Activated naive CD8-positive, alpha-beta T cell treated with anti-CD3 and anti-CD28 coated beads, Interleukin-2, amount 50 U/mL, for 16 hours (primary cell): ENCODE measurements around the gene ARSI.

Source experiments
- DNase-seq: peaks from one replicate; pipeline ENCODE4 v3.0.0-alpha.2; 2020; ENCODE audit warnings: low read depth, low spot score

Gene ARSI

DNA sequence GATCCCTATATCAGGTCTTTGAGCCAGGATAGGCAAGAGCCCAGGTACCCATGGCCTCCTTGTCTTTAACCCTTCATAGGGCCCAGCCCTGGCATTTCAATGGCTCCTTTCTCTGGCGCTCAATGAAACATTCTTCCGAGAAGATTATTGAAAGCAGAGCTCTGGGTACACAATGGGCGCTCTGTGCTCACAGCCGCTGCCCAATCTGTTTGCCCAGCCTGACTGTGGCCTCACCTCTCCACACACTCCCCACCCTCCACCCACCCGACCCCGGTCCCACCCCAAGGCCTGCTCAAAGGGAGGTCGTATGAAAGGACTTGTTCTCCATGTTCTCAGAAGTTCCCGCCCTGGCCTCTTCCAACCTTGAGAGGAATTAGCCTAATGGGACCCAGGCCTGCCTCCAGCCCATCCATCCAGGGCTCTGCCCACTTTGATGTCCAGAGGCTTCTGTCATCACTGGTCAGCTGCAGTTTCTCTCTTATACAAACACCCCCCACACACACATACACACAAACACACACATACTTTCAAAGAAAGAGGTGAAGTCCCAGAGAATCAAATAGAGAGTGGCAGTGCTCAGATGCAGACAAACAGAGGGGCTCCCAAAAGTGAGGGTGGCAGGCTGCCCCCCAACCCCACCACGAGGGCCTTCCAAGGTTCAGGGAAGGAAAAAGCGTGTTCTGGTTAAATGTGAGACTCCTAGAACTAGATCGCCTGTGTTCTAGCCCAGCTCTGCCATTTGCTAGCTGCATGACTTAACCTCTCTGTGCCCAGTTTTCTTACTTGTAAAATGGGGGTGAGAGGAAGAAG is 5.1 kb upstream of the ARSI start:
- no peak for DNase-seq

DNA sequence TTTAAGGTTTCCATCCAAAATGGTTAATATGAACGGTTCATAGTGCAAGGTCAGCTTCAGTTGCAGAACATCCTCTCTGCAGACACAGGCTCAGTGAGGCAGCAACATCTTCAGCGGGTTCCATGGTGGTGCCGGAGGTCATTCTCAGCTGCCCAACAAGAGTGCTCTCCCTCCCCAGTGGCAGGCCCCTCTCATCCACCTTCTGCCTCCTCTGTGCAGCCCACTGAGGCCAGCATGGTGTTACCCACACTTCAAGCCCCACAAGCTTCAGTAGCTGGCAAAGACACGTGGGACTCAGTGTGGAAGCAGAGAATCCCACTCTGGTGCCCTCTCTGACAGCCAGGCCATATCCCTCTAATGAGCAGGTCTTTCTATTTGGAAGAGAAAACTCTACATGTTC is 4.1 kb upstream of the ARSI start:
- no peak for DNase-seq

DNA sequence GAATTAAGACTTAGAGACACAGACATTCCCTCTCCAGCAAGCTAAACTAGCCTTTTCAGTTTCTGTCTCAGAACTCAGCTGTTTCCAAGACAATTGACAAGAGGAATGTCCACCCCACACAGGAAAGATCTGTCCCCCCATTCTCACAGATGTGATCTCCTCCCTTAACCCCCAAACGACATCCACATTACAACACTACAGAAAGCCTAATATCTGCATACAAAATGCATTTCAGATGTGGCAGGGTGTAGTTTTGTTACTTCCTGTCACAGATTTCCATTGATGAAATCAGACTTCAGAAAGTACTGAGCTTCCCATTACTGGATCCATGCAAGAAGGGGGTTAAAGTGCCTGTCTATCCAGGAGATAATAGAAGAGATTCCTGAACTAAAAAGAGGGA is 2.9 kb upstream of the ARSI start:
- no peak for DNase-seq

DNA sequence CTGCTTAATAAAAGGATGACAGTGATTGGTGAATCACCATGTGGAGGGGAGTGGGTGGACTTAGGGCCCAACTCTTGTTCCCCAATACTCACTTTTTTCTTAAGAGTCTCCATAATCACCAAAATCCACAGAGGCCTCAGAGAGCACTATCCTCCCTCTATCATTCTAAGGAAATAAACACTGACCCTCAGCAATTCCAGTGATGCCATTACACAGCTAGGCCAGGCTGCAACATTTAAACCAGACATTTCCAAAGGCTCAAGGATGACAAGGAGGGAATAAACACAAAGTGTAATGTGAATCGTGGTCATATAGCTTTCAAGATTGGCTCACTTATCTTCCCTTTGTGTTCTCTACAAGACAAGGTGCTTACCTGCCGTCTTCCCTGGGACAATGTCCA is 2.4 kb upstream of the ARSI start:
- no peak for DNase-seq

DNA sequence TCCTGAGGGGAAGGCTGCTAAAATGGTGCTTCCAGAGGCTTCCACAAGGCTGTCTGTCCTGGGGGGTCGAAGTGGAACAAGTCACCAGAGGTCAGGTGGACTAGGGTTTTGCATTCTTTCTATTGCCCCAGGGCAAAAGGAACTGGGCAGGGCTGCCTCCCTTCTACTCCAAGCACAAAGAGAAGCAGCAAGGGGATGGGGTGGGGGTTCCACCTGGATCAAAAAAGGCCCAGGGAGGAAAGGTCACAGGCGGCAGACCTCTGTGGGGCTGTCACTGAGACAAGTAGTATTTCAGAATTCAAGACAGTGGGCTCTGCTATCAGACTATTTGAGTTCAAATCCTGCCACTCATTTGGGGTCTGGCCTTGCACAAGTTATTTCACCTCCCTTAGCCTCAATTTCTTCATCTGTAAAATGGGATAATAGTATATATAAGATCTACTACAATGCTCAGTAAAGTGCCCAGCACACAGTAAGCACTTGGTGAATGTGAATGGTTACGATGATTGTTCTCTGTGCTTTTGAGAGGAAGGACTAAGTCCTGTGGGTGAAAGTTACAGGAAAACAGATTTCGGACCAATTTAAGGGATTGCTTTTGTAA is 1.9 kb upstream of the ARSI start:
- no peak for DNase-seq

DNA sequence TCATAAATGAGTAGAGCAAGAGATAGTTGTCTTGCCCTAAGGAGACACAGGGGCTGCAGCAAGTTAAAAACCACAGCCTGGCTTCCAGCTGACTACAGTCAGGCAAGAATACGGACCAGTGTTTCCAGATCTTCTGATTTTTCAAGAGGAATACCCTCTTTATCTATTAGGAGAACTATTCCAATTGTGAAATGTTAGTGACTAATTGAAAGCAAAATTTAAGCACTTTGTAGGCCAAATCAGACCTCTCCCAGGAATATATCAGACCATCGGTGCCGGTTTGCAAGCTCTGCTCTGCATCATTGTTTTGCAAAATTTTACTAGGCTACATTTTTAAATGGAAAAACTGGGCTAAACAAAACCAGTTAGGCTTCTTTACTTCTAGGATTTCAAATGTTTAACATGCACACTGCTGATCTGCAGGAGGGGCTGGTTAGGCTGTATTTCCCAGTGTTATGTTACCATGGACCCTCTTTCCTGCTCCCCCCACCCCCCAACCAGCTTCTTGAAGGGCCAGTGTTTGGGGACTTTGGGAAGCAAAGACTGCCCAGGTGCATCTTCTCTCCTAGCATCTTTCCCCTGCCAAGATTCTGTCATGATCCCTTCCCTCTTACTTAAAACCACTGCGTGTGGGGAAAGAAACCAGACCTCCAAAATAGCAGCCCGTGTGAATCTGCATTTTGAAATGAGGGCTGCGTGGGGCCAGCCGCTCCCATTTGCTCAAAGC is 1.1 kb upstream of the ARSI start:
- no peak for DNase-seq

DNA sequence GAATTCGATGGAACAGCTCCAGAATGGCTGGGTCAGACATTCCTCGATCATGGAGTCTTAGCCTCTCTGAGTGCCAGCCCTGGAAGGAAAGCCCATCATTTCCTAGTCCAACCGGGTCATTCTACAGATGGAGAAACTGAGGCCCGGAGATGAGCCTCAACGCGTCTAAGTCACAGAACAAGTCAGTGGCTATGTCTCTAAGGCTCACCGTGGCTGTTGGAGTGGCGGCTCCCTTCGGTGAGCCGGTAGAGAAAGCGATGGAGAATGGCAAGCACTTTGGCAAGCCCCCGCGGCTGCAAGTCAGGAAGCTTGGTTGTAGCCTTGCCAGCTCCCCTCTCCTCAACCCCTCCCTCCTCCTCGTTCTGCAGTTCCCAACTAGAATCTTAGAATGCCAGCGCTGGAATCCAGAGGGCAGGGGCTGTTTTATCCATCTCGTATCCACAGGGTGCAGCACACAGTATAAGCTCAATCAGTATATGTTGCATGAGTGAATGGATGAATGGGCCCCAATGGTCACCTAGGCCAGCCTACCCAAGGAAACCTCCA is 438 bp upstream of the ARSI start:
- DNase-seq, result no peak

DNA sequence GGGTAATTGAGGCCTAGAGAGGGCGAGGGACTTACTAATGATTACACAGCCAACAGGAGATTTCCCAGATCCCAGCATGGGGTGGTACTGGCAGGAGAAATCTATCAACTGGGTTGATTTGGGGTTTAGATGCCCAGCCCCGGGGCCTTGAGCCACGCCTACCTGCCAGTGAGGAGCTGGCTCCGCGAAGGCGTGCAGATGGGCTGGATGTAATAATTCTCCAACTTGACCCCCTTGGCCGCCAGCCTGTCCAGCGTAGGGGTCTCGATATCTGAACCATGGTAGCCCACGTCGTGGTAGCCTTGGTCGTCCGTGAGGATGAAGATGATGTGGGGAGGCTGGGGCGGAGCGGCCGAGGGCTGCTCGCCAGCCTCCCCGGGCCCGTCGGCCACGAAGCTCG is 804 bp downstream of the ARSI start:
- no peak for DNase-seq

DNA sequence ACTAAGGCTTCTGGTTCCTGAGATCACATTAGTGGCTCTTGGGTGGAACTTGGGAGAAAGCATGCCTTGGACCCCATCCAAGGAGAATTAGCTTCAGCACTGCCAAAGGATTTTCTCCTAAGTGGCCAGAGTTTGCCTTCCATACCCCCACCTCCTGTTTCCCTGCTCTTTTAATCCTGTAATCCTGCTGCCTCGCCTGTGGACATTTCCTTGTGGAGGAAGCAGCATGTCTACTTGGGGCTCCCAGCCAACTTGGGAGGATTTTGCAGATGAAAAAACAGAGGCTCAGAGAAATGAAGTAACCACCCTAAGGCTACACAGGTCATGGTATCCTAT is 1.6 kb downstream of the ARSI start:
- no peak for DNase-seq

DNA sequence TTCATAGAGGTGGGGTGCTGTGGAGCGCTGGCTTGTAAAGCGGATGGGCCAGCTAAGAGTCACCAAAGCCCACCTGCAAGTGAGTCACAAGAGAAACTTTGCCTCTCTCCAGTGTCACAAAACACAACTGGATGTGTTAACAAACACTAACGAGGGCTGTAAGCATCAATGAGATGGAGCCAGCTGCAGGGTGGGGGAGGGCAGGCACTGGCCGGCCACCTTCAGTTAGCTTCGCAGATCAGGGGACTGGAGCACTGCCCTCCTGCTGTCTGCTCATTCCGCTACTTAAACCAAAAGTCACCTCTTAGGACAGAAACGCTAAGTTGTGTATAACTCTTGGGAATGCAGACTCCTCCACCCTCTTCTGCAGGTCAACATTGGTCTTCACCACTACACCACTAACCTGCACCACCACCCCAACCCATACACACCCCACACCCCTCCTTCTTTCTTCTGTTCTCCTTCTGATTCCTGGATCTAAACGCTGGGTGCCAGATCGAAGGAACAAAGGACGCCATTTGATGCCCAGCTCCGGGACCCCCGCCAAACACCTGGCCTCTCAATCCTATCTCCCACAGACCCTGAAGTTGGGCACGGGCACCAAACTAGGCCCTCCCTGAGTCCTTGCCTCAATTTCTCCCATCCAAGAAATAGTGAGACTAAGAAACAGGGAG is 2.1 kb downstream of the ARSI start:
- DNase-seq, result no peak

DNA sequence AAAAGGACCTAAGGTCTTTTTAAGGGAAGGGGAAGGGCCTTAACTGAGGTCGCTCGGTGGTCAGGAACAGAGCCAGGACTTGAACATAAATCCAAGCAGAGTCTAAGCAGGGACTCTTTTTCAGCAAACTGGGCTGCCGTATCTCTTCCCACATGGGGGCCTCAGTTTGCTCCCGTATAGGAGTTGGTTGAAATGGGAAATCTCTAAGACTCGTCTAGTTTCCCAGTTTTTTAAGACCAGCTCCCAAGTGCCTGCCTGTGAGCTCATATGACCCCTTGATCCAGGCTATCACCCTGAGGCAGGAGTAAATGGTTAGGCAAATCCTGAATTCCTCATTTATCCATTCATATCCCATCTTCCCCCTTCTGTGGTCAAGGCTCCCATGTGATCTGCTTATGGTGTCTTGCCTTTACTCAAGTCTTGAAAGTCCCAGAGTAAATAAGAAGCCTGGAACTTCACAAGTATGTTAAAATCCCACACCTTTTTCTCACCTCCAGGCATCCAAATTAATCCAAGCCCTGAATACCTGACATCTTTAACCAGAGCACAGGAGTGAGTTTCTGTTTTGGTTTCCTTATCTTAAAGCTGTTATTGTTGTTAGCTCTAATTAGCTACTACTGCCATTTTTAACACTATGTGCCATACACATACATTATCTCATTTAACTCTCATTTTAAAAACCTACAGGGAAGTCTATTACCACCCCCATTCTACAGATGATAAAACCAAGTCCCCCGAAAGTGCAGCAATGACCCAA is 3.0 kb downstream of the ARSI start:
- DNase-seq, result no peak

DNA sequence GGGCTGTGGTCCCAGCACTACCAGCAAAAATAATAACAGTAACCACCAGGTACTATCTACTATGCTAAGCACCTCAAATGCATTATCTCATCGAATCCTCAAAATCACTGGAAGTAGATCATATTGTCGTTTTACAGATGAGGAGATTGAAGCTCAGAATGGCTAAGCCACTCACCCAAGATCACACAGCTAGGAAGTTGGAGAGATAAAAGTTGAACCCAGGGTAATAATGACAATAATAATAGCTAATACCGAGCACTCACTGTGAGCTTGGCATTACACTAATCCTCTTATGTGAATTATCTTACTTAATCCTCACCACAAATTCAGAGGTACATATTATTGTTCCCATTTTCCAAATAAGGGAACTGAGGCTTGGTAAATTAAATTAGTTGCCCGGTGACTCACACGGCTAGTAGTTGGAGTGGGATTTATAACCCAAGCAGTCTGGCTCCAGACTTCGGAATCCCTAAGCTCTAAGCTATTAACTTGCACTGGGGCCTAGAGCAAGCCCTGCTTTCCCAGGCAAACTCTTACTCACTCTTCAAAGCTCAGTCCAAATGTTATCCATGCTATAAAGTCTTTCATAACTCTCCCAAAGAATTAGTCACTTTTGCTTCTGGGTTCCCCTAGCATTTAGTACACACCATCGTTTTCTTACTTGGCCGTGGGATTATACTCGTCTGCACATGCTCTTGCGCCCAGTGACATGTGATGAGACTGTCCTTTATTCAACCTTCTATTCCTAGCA is 3.8 kb downstream of the ARSI start:
- no peak for DNase-seq

DNA sequence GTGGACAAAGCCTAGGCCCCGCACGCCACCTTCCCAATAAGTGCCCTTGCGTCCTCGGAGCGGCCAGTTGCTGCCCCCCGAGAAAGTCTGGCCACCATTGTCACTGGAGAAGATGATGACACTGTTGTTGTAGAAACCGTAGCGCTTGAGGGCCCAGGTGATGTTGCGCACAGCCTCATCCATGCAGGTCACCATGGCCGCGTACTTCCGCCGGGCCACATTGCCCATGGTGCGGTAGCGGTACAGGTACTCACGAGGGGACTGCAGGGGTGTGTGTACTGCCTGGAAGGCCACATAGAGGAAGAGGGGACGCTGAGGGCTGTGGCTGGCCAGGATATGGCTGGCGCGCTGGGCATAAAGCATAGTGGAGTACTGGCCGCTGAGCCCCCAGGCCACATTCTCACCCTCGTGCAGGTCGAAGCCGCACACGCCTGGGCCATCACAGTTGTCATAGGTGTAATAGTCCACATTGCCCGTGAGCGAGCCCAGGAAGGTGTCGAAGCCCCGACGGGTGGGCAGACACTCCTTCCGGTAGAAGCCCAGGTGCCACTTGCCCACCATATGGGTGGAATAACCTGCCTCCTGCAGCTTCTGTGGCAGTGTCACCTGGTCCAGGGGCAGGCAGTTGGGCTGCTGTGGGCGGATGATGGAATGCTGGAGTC is 4.6 kb downstream of the ARSI start:
- DNase-seq, result no peak

DNA sequence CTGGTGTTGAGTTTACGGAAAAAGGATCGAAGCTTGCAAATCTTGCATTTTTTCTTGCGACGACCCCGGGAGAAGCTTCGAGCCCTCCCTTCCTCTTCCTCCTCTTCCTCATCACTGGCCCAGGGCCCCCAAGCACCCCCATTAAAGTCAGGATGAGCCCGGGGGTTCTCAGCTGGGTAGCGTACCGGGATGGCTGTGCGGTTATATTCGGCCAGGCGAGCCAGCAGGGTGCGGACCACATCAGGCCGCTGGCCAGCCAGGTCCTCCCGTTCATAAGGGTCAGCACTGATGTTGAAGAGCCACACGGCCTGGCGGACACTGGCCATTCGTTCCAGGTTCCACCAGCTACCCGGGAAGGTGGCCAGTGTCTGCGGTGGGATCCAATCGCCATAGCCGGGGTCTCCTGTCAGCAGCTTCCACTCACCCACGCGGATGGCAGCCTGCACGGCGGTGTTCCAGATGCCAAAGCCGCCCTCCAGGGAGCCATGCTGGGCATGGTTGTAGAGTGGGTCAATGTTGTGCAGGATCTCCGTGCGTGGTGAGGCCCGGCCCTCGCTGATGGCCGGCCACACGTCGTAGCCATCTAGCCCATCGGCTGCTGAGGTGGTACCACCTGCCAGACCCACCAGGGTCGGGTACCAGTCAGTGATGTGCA is 5.3 kb downstream of the ARSI start:
- DNase-seq, result no peak

DNA sequence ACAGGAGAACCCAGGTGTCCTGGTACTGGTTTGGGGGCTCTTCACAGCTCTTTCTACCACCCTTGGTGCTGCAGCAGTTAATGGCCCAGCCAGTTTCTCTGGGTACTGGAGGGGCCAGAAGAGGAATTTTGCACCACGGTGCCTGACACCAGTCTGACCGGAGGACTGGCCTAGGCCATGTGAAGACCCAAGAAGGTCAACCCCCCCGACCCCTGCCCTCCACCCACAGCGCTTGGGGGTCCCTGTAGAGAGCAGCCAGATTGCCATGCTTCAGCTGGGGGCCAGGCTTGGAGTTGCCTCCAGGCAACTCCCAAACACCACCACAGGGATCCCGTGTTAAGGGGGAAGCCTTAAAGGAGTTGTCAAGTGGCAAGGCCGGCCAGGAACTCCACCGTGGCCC is 6.2 kb downstream of the ARSI start:
- DNase-seq, result no peak

DNA sequence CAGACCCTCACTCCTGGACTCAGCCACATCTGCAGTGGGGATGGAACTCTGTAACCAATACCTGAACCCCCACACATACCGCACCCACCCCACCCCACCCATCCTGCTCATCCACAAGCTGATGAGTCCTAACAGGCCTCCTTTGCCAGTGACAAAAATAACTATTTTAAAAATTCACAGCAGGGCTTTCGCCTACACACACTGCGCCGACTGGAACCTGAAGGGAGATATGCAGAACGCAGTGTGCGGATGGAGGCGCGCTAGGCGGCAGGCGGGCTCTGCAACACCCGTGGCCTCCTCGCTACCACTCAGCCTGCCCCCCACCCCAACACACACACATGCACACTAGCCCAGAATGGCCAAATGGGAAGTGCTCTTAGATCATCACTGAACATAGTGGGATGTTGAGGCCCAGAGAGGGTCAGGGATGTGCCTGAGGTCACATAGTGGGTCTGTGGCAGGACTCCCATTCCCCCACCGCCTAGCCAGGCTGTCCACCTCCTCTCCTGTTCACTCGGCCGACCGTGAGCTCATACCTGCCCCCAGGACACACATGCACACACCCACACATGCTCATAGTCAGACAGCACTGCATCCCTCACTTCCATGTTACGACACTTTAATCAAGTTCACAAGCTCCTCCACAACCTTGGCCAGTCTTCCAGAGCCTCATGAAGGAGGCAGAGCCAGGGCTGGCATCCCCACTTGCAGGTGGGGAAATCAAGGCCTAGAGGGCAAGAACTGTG is 6.8 kb downstream of the ARSI start:
- DNase-seq, result no peak

DNA sequence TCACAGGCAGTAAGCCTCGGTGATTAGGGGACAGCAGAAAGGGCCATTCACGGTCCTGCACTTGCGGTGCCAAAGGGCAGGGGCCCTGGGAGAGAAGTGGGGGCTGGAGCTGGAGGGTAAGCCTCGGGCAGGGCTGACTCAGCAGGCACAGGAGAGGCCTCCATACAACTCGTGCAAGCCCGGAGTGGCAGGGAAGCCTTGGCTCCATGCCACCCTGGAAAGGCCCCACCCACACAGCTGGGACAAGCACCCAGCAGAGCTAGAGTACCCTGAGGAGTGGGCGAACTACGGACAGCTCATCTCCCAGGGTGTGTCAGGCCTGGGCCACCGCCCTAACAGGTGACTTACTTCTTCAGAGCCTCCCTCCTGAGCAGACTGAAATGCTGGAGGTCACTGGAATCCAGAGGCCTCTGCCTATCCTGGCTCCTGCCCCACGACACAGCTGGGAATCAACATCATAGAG is 7.5 kb downstream of the ARSI start:
- DNase-seq, result no peak

DNA sequence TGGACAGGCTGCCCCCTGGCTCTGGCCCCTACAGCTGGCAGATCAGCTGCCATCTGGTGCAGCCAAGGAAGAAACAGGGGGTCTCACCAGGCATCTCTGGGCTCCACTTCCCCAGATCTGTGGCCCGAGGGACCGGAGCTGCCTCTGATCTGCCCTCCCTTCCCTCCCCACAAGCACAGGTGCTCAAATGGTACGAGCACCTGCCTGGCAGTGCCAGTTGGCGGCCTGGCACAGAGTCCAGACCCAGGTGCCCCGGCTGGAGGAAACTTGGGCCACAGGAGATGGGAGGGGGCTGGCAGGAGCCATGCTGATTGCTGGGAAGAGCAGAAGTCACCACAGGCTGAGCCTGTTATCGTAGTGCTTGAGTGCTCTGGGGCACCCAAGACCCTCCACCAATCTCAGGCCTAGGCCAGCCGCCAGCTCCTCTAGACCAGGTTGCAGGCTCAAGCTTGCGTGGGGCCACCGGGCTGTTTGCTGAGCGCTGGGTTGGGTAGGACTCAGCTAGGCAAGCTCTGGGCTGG is 8.1 kb downstream of the ARSI start:
- no peak for DNase-seq
